Left ventricle myocardium inferior (tissue), 1 donor: ENCODE data around the gene UBE2D4. TPM values are rescaled to one million over a fixed set of nuclear protein-coding genes. Genes with fewer than 3 reads are reported as not detected.

ENCODE experiments used
- DNase-seq: peaks from one replicate; pipeline ENCODE4 v3.0.0-alpha.2; 2020
- H3K27ac ChIP-seq: fragments of 200-600 bp; replicated peaks from 2 replicates; pipeline ENCODE4 v1.8.0; 2021
- H3K27me3 ChIP-seq: fragments of 200-600 bp; 2 replicates; pipeline ENCODE4 v1.8.0; 2021; ENCODE audit warnings: low read depth
- H3K36me3 ChIP-seq: fragments of 200-600 bp; 2 replicates; pipeline ENCODE4 v1.8.0; 2021
- H3K4me1 ChIP-seq: fragments of 200-600 bp; 2 replicates; pipeline ENCODE4 v1.8.0; 2021
- H3K4me3 ChIP-seq: fragments of 200-600 bp; 2 replicates; pipeline ENCODE4 v1.8.0; 2021; ENCODE audit warnings: mild to moderate bottlenecking, moderate library complexity
- H3K9me3 ChIP-seq: fragments of 200-600 bp; replicated peaks from 2 replicates; pipeline ENCODE4 v1.8.0; 2021
- CTCF ChIP-seq: fragments of 200-600 bp; IDR thresholded peaks from 2 replicates; pipeline ENCODE4 v1.8.0; 2021; ENCODE audit warnings: antibody characterized with exemption, mild to moderate bottlenecking, borderline replicate concordance
- intact Hi-C: fragments of 100-400 bp; cut with micrococcal nuclease; formaldehyde crosslinking; loops from one replicate; pipeline ENCODE4 v1.11.0; 2022
- long read RNA-seq: library from polyadenylated mRNA; unstranded; transcript quantifications from one replicate; pipeline ENCODE4 v2.0.0, GENCODE V29; 2021
- total RNA-seq: library from RNA; stranded (reverse); fragmentation: NEBNext Ultra II Directional; extraction: Animal tissue kit (Norgen Biotek cat#: 25700); gene quantifications from one replicate; pipeline ENCODE4 v1.2.1, GENCODE V29; 2021
- donor health status: DM: no; HTN: yes; CAD: no; lungs with severe emphysema.

The UBE2D4 gene
- 44.9 TPM for total RNA-seq
- long read RNA-seq, transcript UBE2D4-207 (8 exons, 849 nt), result minor isoform, 6 of 50 reads
- long read RNA-seq, transcript UBE2D4-201 (7 exons, 3,974 nt), result major isoform, 31 of 50 reads
- long read RNA-seq, partial matches to known transcripts, result 2 of 50 reads
- long read RNA-seq, other reads (novel, unspliced or antisense), result 8 of 50 reads

GRCh38 chr7:43925984-43926797, at the start of gene UBE2D4:
UBE2D4 (plus strand) TSS chr7:43926436; CDS start chr7:43926533, 97 bp downstream.
- no peaks in the 10 kb centered on the region for H3K27me3 ChIP-seq
- intact Hi-C loops, result no loop called here
- TF ChIP-seq CTCF, result no peak
- peak; percentile 88 for DNase-seq
- H3K4me1 ChIP-seq, result peaks cover 27% of the 10 kb centered on the region
- H3K27ac ChIP-seq, result peak within 1 kb of the TSS; percentile 98
- H3K9me3 ChIP-seq, result no peaks in the 10 kb centered on the region
- H3K4me3 ChIP-seq, result peak within 1 kb of the TSS; percentile 73
- no peaks in the 10 kb centered on the region for H3K36me3 ChIP-seq

GRCh38 chr7:43876976-43877745, 49.1 kb upstream of the UBE2D4 start:
- Histone ChIP-seq H3K27ac (peak overlapping the region; percentile 67), H3K27me3 (no peaks in the 10 kb centered on the region), H3K36me3 (peaks cover 70% of the 10 kb centered on the region), H3K4me1 (peaks cover 50% of the 10 kb centered on the region), H3K4me3 (no peak overlapping the region), H3K9me3 (no peaks in the 10 kb centered on the region)
- DNase-seq, result no peak
- TF ChIP-seq CTCF, result no peak
- intact Hi-C loops, result no loop called here

GRCh38 chr7:43877968-43878864, 48.0 kb upstream of the UBE2D4 start:
- intact Hi-C loops, result no loop called here
- no peak for DNase-seq
- Histone ChIP-seq H3K9me3 (no peaks in the 10 kb centered on the region), H3K27ac (peak overlapping the region; percentile 67), H3K4me1 (peaks cover 47% of the 10 kb centered on the region), H3K36me3 (peaks cover 75% of the 10 kb centered on the region), H3K27me3 (no peaks in the 10 kb centered on the region), H3K4me3 (no peak overlapping the region)
- no peak for TF ChIP-seq CTCF

- intact Hi-C loops, result no loop called here
- H3K4me1 ChIP-seq, result peaks cover 42% of the 10 kb centered on the region
- no peak for DNase-seq
Observed at GRCh38 chr7:43878867-43879266, 47.4 kb upstream of the UBE2D4 start.

More at GRCh38 chr7:43878867-43879266, 47.4 kb upstream of the UBE2D4 start:
- H3K4me3 ChIP-seq, result no peak overlapping the region
- TF ChIP-seq CTCF, result no peak
- H3K27ac ChIP-seq, result peak overlapping the region; percentile 67
- no peaks in the 10 kb centered on the region for H3K27me3 ChIP-seq
- no peaks in the 10 kb centered on the region for H3K9me3 ChIP-seq
- peaks cover 77% of the 10 kb centered on the region for H3K36me3 ChIP-seq
